ENCODE results near the gene HOXB4.

GRCh38 chr17:48609759-48610281 lies 31.7 kb upstream of the HOXB4 start:
- TF ChIP-seq, protein P1, sequence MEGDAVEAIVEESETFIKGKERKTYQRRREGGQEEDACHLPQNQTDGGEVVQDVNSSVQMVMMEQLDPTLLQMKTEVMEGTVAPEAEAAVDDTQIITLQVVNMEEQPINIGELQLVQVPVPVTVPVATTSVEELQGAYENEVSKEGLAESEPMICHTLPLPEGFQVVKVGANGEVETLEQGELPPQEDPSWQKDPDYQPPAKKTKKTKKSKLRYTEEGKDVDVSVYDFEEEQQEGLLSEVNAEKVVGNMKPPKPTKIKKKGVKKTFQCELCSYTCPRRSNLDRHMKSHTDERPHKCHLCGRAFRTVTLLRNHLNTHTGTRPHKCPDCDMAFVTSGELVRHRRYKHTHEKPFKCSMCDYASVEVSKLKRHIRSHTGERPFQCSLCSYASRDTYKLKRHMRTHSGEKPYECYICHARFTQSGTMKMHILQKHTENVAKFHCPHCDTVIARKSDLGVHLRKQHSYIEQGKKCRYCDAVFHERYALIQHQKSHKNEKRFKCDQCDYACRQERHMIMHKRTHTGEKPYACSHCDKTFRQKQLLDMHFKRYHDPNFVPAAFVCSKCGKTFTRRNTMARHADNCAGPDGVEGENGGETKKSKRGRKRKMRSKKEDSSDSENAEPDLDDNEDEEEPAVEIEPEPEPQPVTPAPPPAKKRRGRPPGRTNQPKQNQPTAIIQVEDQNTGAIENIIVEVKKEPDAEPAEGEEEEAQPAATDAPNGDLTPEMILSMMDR (IDR thresholded peaks at IDR 0.05) = no peak
- no peak for TF ChIP-seq POLR2A (IDR thresholded peaks at IDR 0.05)

All from Peyer's patch (tissue), 4 donors.